K562 (cell line): ENCODE measurements around the gene KCNH2. TPM values are rescaled to one million over a fixed set of nuclear protein-coding genes. Genes with fewer than 3 reads are reported as not detected.

ENCODE experiments used
- ARID4B ChIP-seq: sonication (generic); formaldehyde crosslinking; IDR thresholded peaks from 2 replicates; pipeline ENCODE4 v1.8.0; 2022; ENCODE audit warnings: mild to moderate bottlenecking, missing genetic modification reagents
- BHLHE40 ChIP-seq: IDR thresholded peaks from 2 replicates; pipeline ENCODE4 v1.6.1; 2011; ENCODE audit warnings: low read length, improper control_type of control experiment
- CGGBP1 ChIP-seq: fragments of 250-450 bp; sonication (Bioruptor Pico); IDR thresholded peaks from 2 replicates; pipeline ENCODE4 v1.9.0; 2021; ENCODE audit warnings: mild to moderate bottlenecking
- CSDE1 ChIP-seq, 2 experiments: fragments of 450-650 bp; IDR thresholded peaks; 2 replicates each; pipeline ENCODE4 v1.6.1; 2016; ENCODE audit warnings: mild to moderate bottlenecking in 1 of 2
- HES1 ChIP-seq: fragments of 450-650 bp; IDR thresholded peaks from 2 replicates; pipeline ENCODE4 v1.6.1; 2016; ENCODE audit warnings: low read depth, mild to moderate bottlenecking, moderate library complexity
- HMGXB4 ChIP-seq: sonication (generic); formaldehyde crosslinking; IDR thresholded peaks from 2 replicates; pipeline ENCODE4 v1.8.1; 2023; ENCODE audit warnings: mild to moderate bottlenecking, missing genetic modification reagents
- PCBP2 ChIP-seq: fragments of 200-400 bp; formaldehyde crosslinking; IDR thresholded peaks from 2 replicates; pipeline ENCODE4 v1.6.1; 2018; ENCODE audit warnings: low read length, low read depth, mild to moderate bottlenecking, moderate library complexity; ENCODE audit not compliant: poor library complexity, severe bottlenecking
- SMAD1 ChIP-seq: fragments of 150-350 bp; IDR thresholded peaks from 2 replicates; pipeline ENCODE4 v1.6.1; 2014; ENCODE audit warnings: low read length, low read depth; ENCODE audit not compliant: partially characterized antibody
- TAL1 ChIP-seq: fragments of 450-650 bp; IDR thresholded peaks from 2 replicates; pipeline ENCODE4 v1.6.1; 2016; ENCODE audit warnings: mild to moderate bottlenecking
- TCF15 ChIP-seq: fragments of 250-450 bp; sonication (Bioruptor Pico); IDR thresholded peaks from 2 replicates; pipeline ENCODE4 v1.8.0; 2022; ENCODE audit warnings: moderate library complexity, mild to moderate bottlenecking, inconsistent platforms
- TEAD4 ChIP-seq, 2 experiments: sonication (generic) in 1 of 2; formaldehyde crosslinking in 1 of 2; IDR thresholded peaks; 2 replicates each; pipeline versions ENCODE4 v1.6.1 to v1.8.0; 2012 to 2022; ENCODE audit warnings: borderline replicate concordance in 1 of 2, inconsistent platforms in 1 of 2, low read length in 1 of 2, mild to moderate bottlenecking in 1 of 2, missing genetic modification reagents in 1 of 2
- XRCC4 ChIP-seq: IDR thresholded peaks from one replicate; pipeline ENCODE4 v1.6.1; 2011; ENCODE audit not compliant: insufficient read depth, insufficient read length; ENCODE audit errors: extremely low read depth
- ZBED1 ChIP-seq: IDR thresholded peaks from 2 replicates; pipeline ENCODE4 v1.6.1; 2014
- ZBTB5 ChIP-seq: fragments of 450-650 bp; IDR thresholded peaks from 2 replicates; pipeline ENCODE4 v1.6.1; 2017; ENCODE audit warnings: antibody characterized with exemption
- ZNF639 ChIP-seq, 2 experiments: fragments of 200-800 bp in 1 of 2; sonication (Bioruptor generic) in 1 of 2; sonication (generic) in 1 of 2; formaldehyde crosslinking in 1 of 2; IDR thresholded peaks in 1 of 2; conservative IDR thresholded peaks in 1 of 2; 2 replicates each; pipeline versions ENCODE4 v1.5.0 to v1.6.1; 2016 to 2020; ENCODE audit warnings: missing compliant biosample characterization in 1 of 2, missing genetic modification characterization in 1 of 2, missing genetic modification reagents in 1 of 2
- ZNF696 ChIP-seq: fragments of 250-450 bp; sonication (Bioruptor Pico); conservative IDR thresholded peaks from 2 replicates; pipeline ENCODE4 v1.4.0; 2020; ENCODE audit warnings: mild to moderate bottlenecking, moderate library complexity
- polyA plus RNA-seq, 8 experiments: library from polyadenylated mRNA; depleted of rRNA in 4 of 8; stranded (reverse) in 5 of 8; unstranded in 3 of 8; fragments of >200 nt; fragmentation: Nextera tagmentation in 2 of 8; fragmentation: Illumina TruSeq in 1 of 8; extraction: Ambion mirVana in 2 of 8; extraction: Trizol in 1 of 8; gene quantifications; 2 replicates each; pipeline versions ENCODE4 v1.2.1 to v1.2.3, GENCODE V29; 2011 to 2014; ENCODE audit warnings: inconsistent platforms in 1 of 8, missing spikeins in 1 of 8
- total RNA-seq, 7 experiments: library from RNA; depleted of rRNA in 6 of 7; stranded (reverse); fragments of >200 nt in 6 of 7; fragmentation: Illumina TruSeq in 2 of 7; extraction: Trizol in 2 of 7; gene quantifications; 2 replicates each; pipeline versions ENCODE4 v1.2.1 to v1.2.3, GENCODE V29; 2011 to 2021; ENCODE audit warnings: low replicate concordance in 1 of 7

The KCNH2 gene
- total and polyA plus RNA-seq, 9 of the 15 experiments (the other 6 are each of a cell fraction or from before 2014, with no cell fraction given), result 18.1 to 368 (median 218) TPM

GRCh38 chr7:151017953-151018420 lies 39.9 kb upstream of the KCNH2 start (continued):
- TF ChIP-seq ARID4B (CRISPR knock-in tag) (no peak), XRCC4 (no peak), TAL1 (no peak), SMAD1 (no peak), CSDE1 (IDR thresholded peaks at IDR 0.05) (no peak; a peak in 1 of 4 replicates), ZBED1 (peak; percentile 57; the same call in 1 of the 2 replicates), PCBP2 (no peak), ZBTB5 (no peak), ZNF639 (CRISPR knock-in tag; conservative IDR thresholded peaks at IDR 0.05 in 1 of 2, IDR thresholded peaks at IDR 0.05 in 1 of 2) (peak in 1 of 2 experiments; percentile 58; a peak in 1 of 4 replicates), TEAD4 (IDR thresholded peaks at IDR 0.05; ENCODE audit: low read length) (no peak; the same call in 1 of the 2 replicates), TEAD4 (CRISPR knock-in tag; IDR thresholded peaks at IDR 0.05; ENCODE audit: borderline replicate concordance) (no peak), ZNF696 (CRISPR knock-in tag) (no peak), TCF15 (CRISPR knock-in tag) (no peak; the same call in 1 of the 2 replicates), HMGXB4 (CRISPR knock-in tag) (peak; percentile 83; the same call in 1 of the 2 replicates), BHLHE40 (0 out of 2 replicates have a peak, but pooled peaks have one; percentile 41), CGGBP1 (CRISPR knock-in tag) (no peak), HES1 (no peak)
